Fibroblast of skin of scalp (primary cell): ENCODE measurements around the gene MIP. TPM values are rescaled to one million over a fixed set of nuclear protein-coding genes. Genes with fewer than 3 reads are reported as not detected.
A peak's percentile ranks its signal among the peaks of the same experiment; 100 is the strongest.
"Not testable (repeated sequence)": the region's sequence is repeated elsewhere in the genome, so short reads cannot be mapped to it uniquely, and the experiment has no call there.

Experiments
- DNase-seq: peaks from one replicate; pipeline ENCODE4 v3.0.0-alpha.2; 2013
- polyA plus RNA-seq, 2 experiments: library from polyadenylated mRNA; unstranded; fragments of 120-200 nt; gene quantifications; one replicate each; pipeline ENCODE4 v1.2.1, GENCODE V29; 2013; ENCODE audit not compliant: insufficient read length in 2 of 2

The MIP gene
- polyA plus RNA-seq (2013, experiment 1 of 2; ENCODE audit: insufficient read length), result not detected
- not detected for polyA plus RNA-seq (2013, experiment 2 of 2; ENCODE audit: insufficient read length)

GRCh38 chr12:56454557-56454956 is at the start of gene MIP:
Gene MIP (minus strand): TSS chr12:56454657. CDS start chr12:56454613, 44 bp downstream.
- no peak for DNase-seq

GRCh38 chr12:56499879-56500278 is 45.4 kb upstream of the MIP start:
- DNase-seq, result not testable (repeated sequence)

- DNase-seq, result not testable (repeated sequence)
These were observed 45.0 kb upstream of the MIP start for GRCh38 chr12:56499452-56499851.

GRCh38 chr12:56498126-56498902 is 43.9 kb upstream of the MIP start:
- DNase-seq, result not testable (repeated sequence)

- peak; percentile 35 for DNase-seq
These were observed 42.2 kb upstream of the MIP start for GRCh38 chr12:56496704-56497103.

- DNase-seq, result not testable (repeated sequence)
These were observed 40.0 kb upstream of the MIP start for GRCh38 chr12:56494481-56494880.

GRCh38 chr12:56494106-56494415 is 39.6 kb upstream of the MIP start:
- not testable (repeated sequence) for DNase-seq

GRCh38 chr12:56493409-56494105 is 39.1 kb upstream of the MIP start:
- not testable (repeated sequence) for DNase-seq

- DNase-seq, result no peak
These were observed 35.9 kb upstream of the MIP start for GRCh38 chr12:56490360-56490759.

GRCh38 chr12:56488041-56488955 is 33.8 kb upstream of the MIP start, which contains the start of gene GLS2:
Gene GLS2 (minus strand): TSS chr12:56488161. CDS start chr12:56488118, 43 bp downstream.
- peak; percentile 74 for DNase-seq

GRCh38 chr12:56487448-56488040 is 33.1 kb upstream of the MIP start:
- DNase-seq, result no peak

GRCh38 chr12:56486694-56487093 is 32.2 kb upstream of the MIP start:
- no peak for DNase-seq

- no peak for DNase-seq
These were observed 30.1 kb upstream of the MIP start for GRCh38 chr12:56484566-56484965.

- no peak for DNase-seq
These were observed 25.2 kb upstream of the MIP start for GRCh38 chr12:56479625-56480024.

GRCh38 chr12:56477521-56478225 is 23.2 kb upstream of the MIP start:
- DNase-seq, result no peak

GRCh38 chr12:56476972-56477432 is 22.5 kb upstream of the MIP start:
- DNase-seq, result no peak

- no peak for DNase-seq
These were observed 21.7 kb upstream of the MIP start for GRCh38 chr12:56476143-56476542.

- no peak for DNase-seq
These were observed 19.9 kb upstream of the MIP start for GRCh38 chr12:56474389-56474788.

GRCh38 chr12:56469007-56469930 is 14.8 kb upstream of the MIP start:
- no peak for DNase-seq
